K562 (cell line): ENCODE results near the gene PPT2. TPM values are rescaled to one million over a fixed set of nuclear protein-coding genes. Genes with fewer than 3 reads are reported as not detected.

Experiments
- ATF6 ChIP-seq: sonication (generic); formaldehyde crosslinking; IDR thresholded peaks from 2 replicates; pipeline ENCODE4 v1.4.0; 2020; ENCODE audit warnings: mild to moderate bottlenecking, missing genetic modification reagents
- BDP1 ChIP-seq: IDR thresholded peaks from 3 replicates; pipeline ENCODE4 v1.6.1; 2011; ENCODE audit not compliant: insufficient read length, insufficient read depth
- CAMTA2 ChIP-seq: fragments of 250-450 bp; sonication (Bioruptor Pico); conservative IDR thresholded peaks from 2 replicates; pipeline ENCODE4 v1.5.1; 2022
- CBFA2T2 ChIP-seq: fragments of 450-650 bp; conservative IDR thresholded peaks from 2 replicates; pipeline ENCODE4 v1.6.1; 2017; ENCODE audit warnings: mild to moderate bottlenecking
- CBX1 ChIP-seq: sonication (generic); IDR thresholded peaks from 2 replicates; pipeline ENCODE4 v1.6.1; 2016; ENCODE audit warnings: antibody characterized with exemption, low read depth, mild to moderate bottlenecking
- ETV5 ChIP-seq: sonication (generic); formaldehyde crosslinking; IDR thresholded peaks from 2 replicates; pipeline ENCODE4 v1.4.0; 2020; ENCODE audit warnings: low read depth, mild to moderate bottlenecking, missing genetic modification reagents
- EWSR1 ChIP-seq: fragments of 450-650 bp; IDR thresholded peaks from 2 replicates; pipeline ENCODE4 v1.6.1; 2018; ENCODE audit warnings: borderline replicate concordance, mild to moderate bottlenecking, low read depth, moderate library complexity; ENCODE audit not compliant: partially characterized antibody
- FIP1L1 ChIP-seq: fragments of 200-400 bp; formaldehyde crosslinking; IDR thresholded peaks from 2 replicates; pipeline ENCODE4 v1.6.1; 2018; ENCODE audit warnings: mild to moderate bottlenecking, low read depth, low read length; ENCODE audit not compliant: poor library complexity, severe bottlenecking
- HDAC1 ChIP-seq, 2 experiments: fragments of 450-650 bp; IDR thresholded peaks; 2 replicates each; pipeline ENCODE4 v1.6.1; 2016 to 2017; ENCODE audit warnings: inconsistent platforms in 1 of 2, mild to moderate bottlenecking in 1 of 2, moderate library complexity in 1 of 2
- KHSRP ChIP-seq: fragments of 450-650 bp; IDR thresholded peaks from 2 replicates; pipeline ENCODE4 v1.6.1; 2017
- NKRF ChIP-seq: fragments of 450-650 bp; IDR thresholded peaks from 2 replicates; pipeline ENCODE4 v1.6.1; 2016; ENCODE audit warnings: borderline replicate concordance
- POU5F1 ChIP-seq: fragments of 150-350 bp; IDR thresholded peaks from 2 replicates; pipeline ENCODE4 v1.6.1; 2014; ENCODE audit warnings: borderline replicate concordance, low read length, low read depth, mild to moderate bottlenecking; ENCODE audit not compliant: partially characterized antibody
- RBM25 ChIP-seq: fragments of 200-400 bp; formaldehyde crosslinking; IDR thresholded peaks from 2 replicates; pipeline ENCODE4 v1.6.1; 2018; ENCODE audit warnings: low read length, low read depth, moderate library complexity; ENCODE audit not compliant: severe bottlenecking
- RFX1 ChIP-seq: fragments of 450-650 bp; IDR thresholded peaks from 2 replicates; pipeline ENCODE4 v1.6.1; 2016; ENCODE audit warnings: mild to moderate bottlenecking, moderate library complexity
- TAL1 ChIP-seq: fragments of 450-650 bp; IDR thresholded peaks from 2 replicates; pipeline ENCODE4 v1.6.1; 2016; ENCODE audit warnings: mild to moderate bottlenecking
- TARDBP ChIP-seq: fragments of 450-650 bp; IDR thresholded peaks from 2 replicates; pipeline ENCODE4 v1.6.1; 2016
- TGIF2 ChIP-seq: sonication (generic); formaldehyde crosslinking; IDR thresholded peaks from 2 replicates; pipeline ENCODE4 v1.8.1; 2022; ENCODE audit warnings: mild to moderate bottlenecking, missing genetic modification reagents, moderate library complexity
- ZKSCAN1 ChIP-seq: fragments of 150-350 bp; IDR thresholded peaks from 2 replicates; pipeline ENCODE4 v1.6.1; 2016; ENCODE audit warnings: low read depth, low read length
- ZNF280B ChIP-seq: fragments of 250-450 bp; sonication (Bioruptor Pico); IDR thresholded peaks from 2 replicates; pipeline ENCODE4 v1.5.1; 2021; ENCODE audit warnings: mild to moderate bottlenecking
- ZNF551 ChIP-seq: fragments of 250-450 bp; sonication (Bioruptor Pico); IDR thresholded peaks from 2 replicates; pipeline ENCODE4 v1.5.0; 2021; ENCODE audit warnings: mild to moderate bottlenecking, moderate library complexity
- ZNF780A ChIP-seq: fragments of 250-450 bp; sonication (Bioruptor Pico); IDR thresholded peaks from 2 replicates; pipeline ENCODE4 v1.5.0; 2021; ENCODE audit warnings: mild to moderate bottlenecking
- polyA plus RNA-seq, 8 experiments: library from polyadenylated mRNA; depleted of rRNA in 4 of 8; stranded (reverse) in 5 of 8; unstranded in 3 of 8; fragments of >200 nt; fragmentation: Nextera tagmentation in 2 of 8; fragmentation: Illumina TruSeq in 1 of 8; extraction: Ambion mirVana in 2 of 8; extraction: Trizol in 1 of 8; gene quantifications; 2 replicates each; pipeline versions ENCODE4 v1.2.1 to v1.2.3, GENCODE V29; 2011 to 2014; ENCODE audit warnings: inconsistent platforms in 1 of 8, missing spikeins in 1 of 8
- total RNA-seq, 7 experiments: library from RNA; depleted of rRNA in 6 of 7; stranded (reverse); fragments of >200 nt in 6 of 7; fragmentation: Illumina TruSeq in 2 of 7; extraction: Trizol in 2 of 7; gene quantifications; 2 replicates each; pipeline versions ENCODE4 v1.2.1 to v1.2.3, GENCODE V29; 2011 to 2021; ENCODE audit warnings: low replicate concordance in 1 of 7

PPT2 gene
- total and polyA plus RNA-seq, 9 of the 15 experiments (the other 6 are each of a cell fraction or from before 2014, with no cell fraction given), result 27.4 to 98.8 (median 69.9) TPM

GRCh38 chr6:32175711-32176475 lies 22.0 kb downstream of the PPT2 start, which contains the start of gene AGPAT1 (continued):
- TF ChIP-seq CBX1 (no peak), CAMTA2 (no peak), KHSRP (no peak), ETV5 (CRISPR knock-in tag) (no peak), TGIF2 (peak; percentile 87; the same call in 1 of the 2 replicates), EWSR1 (no peak), ZNF280B (CRISPR knock-in tag) (no peak), FIP1L1 (no peak), HDAC1 (IDR thresholded peaks at IDR 0.05) (peak in 1 of 2 experiments; percentile 68; a peak in 2 of 4 replicates), POU5F1 (no peak), BDP1 (no peak), CBFA2T2 (no peak), ZNF551 (CRISPR knock-in tag) (no peak), ZKSCAN1 (no peak), NKRF (peak; percentile 72; the same call in 1 of the 2 replicates), ATF6 (CRISPR knock-in tag) (no peak), RBM25 (no peak), TARDBP (no peak), ZNF780A (no peak), RFX1 (no peak), TAL1 (no peak; the same call in 1 of the 2 replicates)
